ENCODE measurements around the gene COL18A1.

DNA sequence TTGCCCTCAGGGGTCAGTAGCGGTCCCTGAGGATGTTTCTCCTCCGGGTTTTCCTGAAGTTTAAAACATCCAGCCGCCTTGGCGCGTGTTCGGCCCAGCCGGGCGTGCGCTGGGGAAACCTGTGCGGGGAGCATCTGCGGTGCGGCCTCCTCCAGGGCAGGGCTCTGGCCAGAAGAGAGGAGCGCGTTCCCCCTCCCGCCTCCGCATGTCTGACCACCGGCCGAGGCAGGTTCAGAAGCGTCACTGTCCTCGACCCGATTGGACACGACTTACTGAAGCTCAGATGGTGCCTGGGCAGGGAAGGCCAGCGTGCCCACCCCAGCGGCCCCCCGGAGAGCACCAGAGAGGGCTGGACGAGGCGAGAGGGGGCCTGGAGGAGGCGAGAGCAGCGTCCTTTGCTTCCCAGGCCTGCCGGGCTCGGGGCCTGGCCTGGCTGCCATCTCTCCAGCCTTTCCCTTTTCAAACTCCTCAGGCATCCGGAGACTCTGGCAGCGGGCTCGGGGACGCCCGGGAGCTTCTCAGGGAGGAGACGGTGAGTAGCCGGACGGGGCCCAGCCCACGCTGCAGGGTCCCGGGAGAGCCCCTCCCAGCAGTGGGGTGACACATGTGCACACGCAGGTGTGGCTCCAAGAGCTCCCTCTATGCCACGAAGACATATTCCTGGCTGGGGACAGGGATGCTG is 70.2 kb downstream of the COL18A1 start:
- TF ChIP-seq, protein P1, sequence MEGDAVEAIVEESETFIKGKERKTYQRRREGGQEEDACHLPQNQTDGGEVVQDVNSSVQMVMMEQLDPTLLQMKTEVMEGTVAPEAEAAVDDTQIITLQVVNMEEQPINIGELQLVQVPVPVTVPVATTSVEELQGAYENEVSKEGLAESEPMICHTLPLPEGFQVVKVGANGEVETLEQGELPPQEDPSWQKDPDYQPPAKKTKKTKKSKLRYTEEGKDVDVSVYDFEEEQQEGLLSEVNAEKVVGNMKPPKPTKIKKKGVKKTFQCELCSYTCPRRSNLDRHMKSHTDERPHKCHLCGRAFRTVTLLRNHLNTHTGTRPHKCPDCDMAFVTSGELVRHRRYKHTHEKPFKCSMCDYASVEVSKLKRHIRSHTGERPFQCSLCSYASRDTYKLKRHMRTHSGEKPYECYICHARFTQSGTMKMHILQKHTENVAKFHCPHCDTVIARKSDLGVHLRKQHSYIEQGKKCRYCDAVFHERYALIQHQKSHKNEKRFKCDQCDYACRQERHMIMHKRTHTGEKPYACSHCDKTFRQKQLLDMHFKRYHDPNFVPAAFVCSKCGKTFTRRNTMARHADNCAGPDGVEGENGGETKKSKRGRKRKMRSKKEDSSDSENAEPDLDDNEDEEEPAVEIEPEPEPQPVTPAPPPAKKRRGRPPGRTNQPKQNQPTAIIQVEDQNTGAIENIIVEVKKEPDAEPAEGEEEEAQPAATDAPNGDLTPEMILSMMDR (IDR thresholded peaks at IDR 0.05 in 4 of 5, conservative IDR thresholded peaks at IDR 0.05 in 1 of 5) = no peak
- TF ChIP-seq POLR2A (IDR thresholded peaks at IDR 0.05) = no peak
